Liver (tissue), 9 donors: Measurements from ENCODE around the gene LRRC47. TPM values are rescaled to one million over a fixed set of nuclear protein-coding genes. Genes with fewer than 3 reads are reported as not detected.

Experiments used
- DNase-seq: peaks from one replicate; pipeline ENCODE4 v3.0.0-alpha.2; 2017; ENCODE audit warnings: low spot score
- H3K27ac ChIP-seq, 2 donors: one replicate each; pipeline ENCODE4 v1.7.0; 2013; ENCODE audit warnings: inconsistent platforms in 2 of 2, low read length in 2 of 2, control low read depth in 1 of 2, low read depth in 1 of 2, mild to moderate bottlenecking in 1 of 2
- H3K27me3 ChIP-seq, 4 donors: one replicate each; pipeline versions ENCODE4 v1.6.1 to v1.7.0; 2013; ENCODE audit warnings: low read length in 3 of 4, inconsistent platforms in 1 of 4, mild to moderate bottlenecking in 1 of 4, moderate library complexity in 1 of 4; ENCODE audit not compliant: control insufficient read depth in 4 of 4, insufficient read depth in 4 of 4
- H3K36me3 ChIP-seq, 4 donors: one replicate each; pipeline versions ENCODE4 v1.6.1 to v1.7.0; 2013; ENCODE audit warnings: low read length in 3 of 4, mild to moderate bottlenecking in 3 of 4, low read depth in 1 of 4, moderate library complexity in 1 of 4; ENCODE audit not compliant: control insufficient read depth in 4 of 4, insufficient read depth in 3 of 4
- H3K4me1 ChIP-seq, 4 donors: one replicate each; pipeline versions ENCODE4 v1.6.1 to v1.7.0; 2013; ENCODE audit warnings: low read length in 3 of 4, mild to moderate bottlenecking in 3 of 4, moderate library complexity in 1 of 4; ENCODE audit not compliant: control insufficient read depth in 4 of 4, insufficient read depth in 4 of 4
- H3K4me3 ChIP-seq, 3 donors: one replicate each; pipeline versions ENCODE4 v1.6.1 to v1.7.0; 2013; ENCODE audit warnings: low read length in 3 of 3, control low read depth in 1 of 3, low read depth in 1 of 3, mild to moderate bottlenecking in 1 of 3
- H3K9ac ChIP-seq, 2 donors: one replicate each; pipeline ENCODE4 v1.7.0; 2013; ENCODE audit warnings: low read length in 2 of 2, mild to moderate bottlenecking in 2 of 2, moderate library complexity in 2 of 2, control low read depth in 1 of 2, low read depth in 1 of 2
- H3K9me3 ChIP-seq, 4 donors: one replicate each; pipeline versions ENCODE4 v1.6.1 to v1.7.0; 2013; ENCODE audit warnings: low read length in 3 of 4; ENCODE audit not compliant: control insufficient read depth in 4 of 4
- ATF3 ChIP-seq: IDR thresholded peaks from 2 replicates; pipeline ENCODE4 v1.6.1; 2016; ENCODE audit warnings: antibody characterized with exemption
- GABPA ChIP-seq, 2 donors: IDR thresholded peaks in 1 of 2; conservative IDR thresholded peaks in 1 of 2; 2 replicates each; pipeline ENCODE4 v1.6.1; 2016; ENCODE audit warnings: antibody characterized with exemption in 2 of 2, mild to moderate bottlenecking in 1 of 2, moderate library complexity in 1 of 2
- HNF4G ChIP-seq: IDR thresholded peaks from 2 replicates; pipeline ENCODE4 v1.6.1; 2016; ENCODE audit warnings: antibody characterized with exemption
- JUND ChIP-seq, 2 donors: IDR thresholded peaks; 2 replicates each; pipeline ENCODE4 v1.6.1; 2016; ENCODE audit warnings: antibody characterized with exemption in 2 of 2
- NR2F2 ChIP-seq: IDR thresholded peaks from 2 replicates; pipeline ENCODE4 v1.6.1; 2016; ENCODE audit warnings: antibody characterized with exemption
- RAD21 ChIP-seq, 2 donors: IDR thresholded peaks; 2 replicates each; pipeline ENCODE4 v1.6.1; 2016; ENCODE audit warnings: antibody characterized with exemption in 2 of 2, mild to moderate bottlenecking in 2 of 2
- REST ChIP-seq: IDR thresholded peaks from 2 replicates; pipeline ENCODE4 v1.6.1; 2016; ENCODE audit warnings: antibody characterized with exemption, mild to moderate bottlenecking
- RXRA ChIP-seq, 2 donors: IDR thresholded peaks; 2 replicates each; pipeline ENCODE4 v1.6.1; 2017 to 2018; ENCODE audit warnings: antibody characterized with exemption in 2 of 2, mild to moderate bottlenecking in 1 of 2
- SP1 ChIP-seq: IDR thresholded peaks from 2 replicates; pipeline ENCODE4 v1.6.1; 2018; ENCODE audit warnings: antibody characterized with exemption, mild to moderate bottlenecking
- YY1 ChIP-seq: IDR thresholded peaks from 2 replicates; pipeline ENCODE4 v1.6.1; 2016; ENCODE audit warnings: antibody characterized with exemption, mild to moderate bottlenecking
- ZBTB33 ChIP-seq: IDR thresholded peaks from 2 replicates; pipeline ENCODE4 v1.6.1; 2016; ENCODE audit warnings: antibody characterized with exemption
- WGBS: extraction: QIAGEN DNeasy Blood & Tissue Kit; methylation state at CpG from one replicate; pipeline ENCODE4 v1.1.7; 2013; 5-methylcytosine and 5-hydroxymethylcytosine counted together
- polyA plus RNA-seq, 2 donors: library from polyadenylated mRNA; stranded (reverse) in 1 of 2; unstranded in 1 of 2; fragments of 200-250 nt in 1 of 2; fragments of >200 nt in 1 of 2; fragmentation: Nextera tagmentation in 1 of 2; extraction: Ambion mirVana in 1 of 2; gene quantifications; one replicate each; pipeline versions ENCODE4 v1.2.1 to v1.2.3, GENCODE V29; 2013 to 2015
- total RNA-seq, 2 donors: library from RNA; depleted of rRNA; stranded (reverse); fragments of >200 nt; gene quantifications; one replicate each; pipeline ENCODE4 v1.2.3, GENCODE V29; 2014
- donor health status: healthy.
- donor health status: healthy.
- donor health status: healthy.
- donor health status: healthy.
- donor health status: healthy.

Gene LRRC47
- total and polyA plus RNA-seq, 4 donors = 8.7 to 23.8 (median 15.4) TPM

GRCh38 chr1:3787745-3788605 lies 8.3 kb downstream of the LRRC47 start:
- Histone ChIP-seq H3K4me3 (no peak overlapping the region), H3K36me3 (peaks cover 5 to 40% (median 14%) of the 10 kb centered on the region in 4 donors), H3K4me1 (peaks cover 0 to 28% (median 11%) of the 10 kb centered on the region in 4 donors), H3K27me3 (no peaks in the 10 kb centered on the region), H3K9ac (no peak overlapping the region), H3K9me3 (no peaks in the 10 kb centered on the region), H3K27ac (no peak overlapping the region)
- WGBS = 91% methylated on average over 26 of the region's 26 CpGs
- no peak for DNase-seq
- TF ChIP-seq REST (no peak), JUND (IDR thresholded peaks at IDR 0.05) (no peak), RXRA (IDR thresholded peaks at IDR 0.05) (no peak), GABPA (IDR thresholded peaks at IDR 0.05 in 1 of 2, conservative IDR thresholded peaks at IDR 0.05 in 1 of 2) (no peak), ATF3 (no peak), SP1 (no peak), RAD21 (IDR thresholded peaks at IDR 0.05) (no peak), ZBTB33 (no peak)

- H3K9ac ChIP-seq = no peak overlapping the region
- 87% methylated on average over 10 of the region's 10 CpGs for WGBS
- TF ChIP-seq ZBTB33 (no peak), REST (no peak), YY1 (no peak), SP1 (no peak), NR2F2 (no peak), ATF3 (no peak), RAD21 (IDR thresholded peaks at IDR 0.05) (no peak), RXRA (IDR thresholded peaks at IDR 0.05) (no peak), HNF4G (no peak)
- H3K27me3 ChIP-seq = no peaks in the 10 kb centered on the region
- DNase-seq = no peak
- H3K9me3 ChIP-seq = no peaks in the 10 kb centered on the region
- H3K4me3 ChIP-seq = no peak overlapping the region
- H3K4me1 ChIP-seq = peaks cover 0 to 25% (median 10%) of the 10 kb centered on the region in 4 donors
- H3K36me3 ChIP-seq = peaks cover 10 to 46% (median 16%) of the 10 kb centered on the region in 4 donors
- no peak overlapping the region for H3K27ac ChIP-seq
These were observed 9.0 kb downstream of the LRRC47 start for GRCh38 chr1:3787349-3787715.
